ENCODE measurements around the gene RGL4.
A peak's percentile ranks its signal among the peaks of the same experiment; 100 is the strongest.
"Not testable (repeated sequence)": the region's sequence is repeated elsewhere in the genome, so short reads cannot be mapped to it uniquely, and the experiment has no call there.

RGL4 gene

GRCh38 chr22:23714596-23715578, 24.1 kb downstream of the RGL4 start:
- Histone ChIP-seq H3K36me3 (peaks cover 55% of the 10 kb centered on the region), H4K20me1 (peaks cover 58% of the 10 kb centered on the region), H3K4me2 (peak overlapping the region; percentile 96), H3K9ac (peak overlapping the region; percentile 95; the same call in 1 of the 2 replicates), H3K27me3 (no peaks in the 10 kb centered on the region), H3K9me3 (no peaks in the 10 kb centered on the region), H3K4me3 (peak overlapping the region; percentile 88; the same call in 1 of the 2 replicates), H3K27ac (peak overlapping the region; percentile 89; the same call in 1 of the 2 replicates), H3K4me1 (peaks cover 45% of the 10 kb centered on the region)
- no peak for TF ChIP-seq Cebpa-rat (IDR thresholded peaks at IDR 0.05)

- H3K9ac ChIP-seq: peak overlapping the region; percentile 95
- peaks cover 45% of the 10 kb centered on the region for H3K36me3 ChIP-seq
- peak overlapping the region; percentile 88 for H3K4me3 ChIP-seq
- H3K4me1 ChIP-seq: peaks cover 45% of the 10 kb centered on the region
- H3K9me3 ChIP-seq: no peaks in the 10 kb centered on the region
- H4K20me1 ChIP-seq: peaks cover 48% of the 10 kb centered on the region; the same call in 1 of the 2 replicates
- no peaks in the 10 kb centered on the region for H3K27me3 ChIP-seq
- H3K4me2 ChIP-seq: peak overlapping the region; percentile 96
- peak overlapping the region; percentile 89 for H3K27ac ChIP-seq
- no peak for TF ChIP-seq Cebpa-rat (IDR thresholded peaks at IDR 0.05)
These were observed 25.1 kb downstream of the RGL4 start for GRCh38 chr22:23715806-23716375.

GRCh38 chr22:23716811-23717801, 26.3 kb downstream of the RGL4 start:
- no peak for TF ChIP-seq Cebpa-rat (IDR thresholded peaks at IDR 0.05)
- Histone ChIP-seq H3K27ac (peak overlapping the region; percentile 89), H3K4me1 (peaks cover 45% of the 10 kb centered on the region), H3K9ac (peak overlapping the region; percentile 95), H4K20me1 (peaks cover 38% of the 10 kb centered on the region; the same call in 1 of the 2 replicates), H3K4me3 (peak overlapping the region; percentile 88), H3K9me3 (no peaks in the 10 kb centered on the region), H3K36me3 (peaks cover 33% of the 10 kb centered on the region), H3K27me3 (no peaks in the 10 kb centered on the region), H3K4me2 (peak overlapping the region; percentile 96)

GRCh38 chr22:23718371-23719165, 27.8 kb downstream of the RGL4 start:
- Histone ChIP-seq H3K9ac (no peak overlapping the region), H3K9me3 (no peaks in the 10 kb centered on the region), H3K4me3 (no peak overlapping the region), H3K4me2 (no peak overlapping the region), H3K27me3 (no peaks in the 10 kb centered on the region), H3K27ac (no peak overlapping the region), H4K20me1 (peaks cover 24% of the 10 kb centered on the region; the same call in 1 of the 2 replicates), H3K36me3 (peaks cover 18% of the 10 kb centered on the region), H3K4me1 (peaks cover 40% of the 10 kb centered on the region)
- no peak for TF ChIP-seq Cebpa-rat (IDR thresholded peaks at IDR 0.05)

GRCh38 chr22:23720855-23721254, 30.0 kb downstream of the RGL4 start:
- TF ChIP-seq Cebpa-rat (IDR thresholded peaks at IDR 0.05): no peak
- Histone ChIP-seq H3K27ac (no peak overlapping the region), H3K27me3 (no peaks in the 10 kb centered on the region), H3K4me3 (no peak overlapping the region), H4K20me1 (peaks cover 4% of the 10 kb centered on the region; the same call in 1 of the 2 replicates), H3K36me3 (no peaks in the 10 kb centered on the region), H3K9me3 (no peaks in the 10 kb centered on the region), H3K4me2 (no peak overlapping the region), H3K9ac (no peak overlapping the region), H3K4me1 (peaks cover 19% of the 10 kb centered on the region)

GRCh38 chr22:23722160-23722559, 31.3 kb downstream of the RGL4 start:
- Histone ChIP-seq H3K9me3 (no peaks in the 10 kb centered on the region), H3K9ac (no peak overlapping the region), H4K20me1 (no peaks in the 10 kb centered on the region), H3K27ac (no peak overlapping the region), H3K36me3 (no peaks in the 10 kb centered on the region), H3K4me2 (no peak overlapping the region), H3K4me1 (peaks cover 11% of the 10 kb centered on the region), H3K4me3 (no peak overlapping the region), H3K27me3 (no peaks in the 10 kb centered on the region)
- no peak for TF ChIP-seq Cebpa-rat (IDR thresholded peaks at IDR 0.05)

GRCh38 chr22:23722724-23723123, 31.9 kb downstream of the RGL4 start:
- H3K9me3 ChIP-seq: no peaks in the 10 kb centered on the region
- H3K36me3 ChIP-seq: no peaks in the 10 kb centered on the region
- H3K4me3 ChIP-seq: no peak overlapping the region
- H3K27me3 ChIP-seq: no peaks in the 10 kb centered on the region
- peaks cover 6% of the 10 kb centered on the region; the same call in 1 of the 2 replicates for H3K4me1 ChIP-seq
- TF ChIP-seq Cebpa-rat (IDR thresholded peaks at IDR 0.05): no peak
- no peak overlapping the region for H3K4me2 ChIP-seq
- no peak overlapping the region for H3K9ac ChIP-seq
- no peak overlapping the region for H3K27ac ChIP-seq
- H4K20me1 ChIP-seq: no peaks in the 10 kb centered on the region

GRCh38 chr22:23728108-23728507, 37.3 kb downstream of the RGL4 start:
- H4K20me1 ChIP-seq, H3K27ac ChIP-seq, H3K9ac ChIP-seq, H3K36me3 ChIP-seq, H3K9me3 ChIP-seq, H3K4me1 ChIP-seq, H3K4me3 ChIP-seq, H3K27me3 ChIP-seq, H3K4me2 ChIP-seq: not testable (repeated sequence)

Measured in BLaER1 (cell line).